K562 (cell line): ENCODE results near the gene PLEKHA5. TPM values are rescaled to one million over a fixed set of nuclear protein-coding genes. Genes with fewer than 3 reads are reported as not detected.

Experiments used
- ATAC-seq: fragments of 200-7000 bp; cut with Tn5 transposase; 3 replicates; pipeline ENCODE4 v1.9.1; 2020; ENCODE audit warnings: moderate library complexity
- BruUV-seq: library from RNA; stranded (reverse); fragments of 400-500 nt; replicated peaks from 2 replicates; lab custom pipeline; 2021; lab: Mats Ljungman, UMichigan
- CTCF ChIA-PET: fragments of 300-600 bp; formaldehyde crosslinking; extraction: SDS; loops from one replicate; lab custom pipeline; 2021; ENCODE audit warnings: low intra/inter-chr PET ratio; lab: Yijun Ruan, JAX
- POLR2A ChIA-PET: fragments of 300-600, 350-650 bp; sonication (Branson Sonifier 250); formaldehyde crosslinking; extraction: SDS; loops from one replicate; lab custom pipeline; 2021; ENCODE audit warnings: antibody characterized with exemption, inconsistent platforms; lab: Yijun Ruan, JAX
- DNase-seq, 4 experiments: peaks; one replicate each; pipeline versions ENCODE4 v3.0.0 to v3.0.0-alpha.2; 2011 to 2018; ENCODE audit warnings: low spot score in 3 of 4, mixed read lengths in 3 of 4; ENCODE audit errors: extremely low read depth in 1 of 4
- FAIRE-seq: peaks from 2 replicates; lab custom pipeline; 2011; peaks lifted over from hg19 to GRCh38; lab: Jason Lieb, UNC
- H2AFZ ChIP-seq: 2 replicates; pipeline ENCODE4 v1.6.0; 2011; ENCODE audit warnings: low read depth, low read length, control low read depth, inconsistent platforms
- H3K27ac ChIP-seq: fragments of 200-600 bp; 3 replicates; pipeline ENCODE4 v1.8.0; 2011; ENCODE audit warnings: low read depth, mild to moderate bottlenecking, control low read depth, inconsistent platforms, low read length, moderate library complexity, mixed read lengths; ENCODE audit errors: extremely low read depth
- H3K27me3 ChIP-seq, 2 experiments: fragments of 300-600 bp in 1 of 2; 2 replicates in 1 of 2; 3 replicates in 1 of 2; pipeline versions ENCODE4 v1.6.0 to v1.8.0; 2011; ENCODE audit warnings: inconsistent platforms in 2 of 2, low read length in 2 of 2, mild to moderate bottlenecking in 1 of 2, mixed read lengths in 1 of 2, moderate library complexity in 1 of 2; ENCODE audit not compliant: control insufficient read depth in 2 of 2, insufficient read depth in 2 of 2
- H3K36me3 ChIP-seq: fragments of 300-600 bp; 3 replicates; pipeline ENCODE4 v1.8.0; 2011; ENCODE audit warnings: mild to moderate bottlenecking, low read length, inconsistent platforms; ENCODE audit not compliant: control insufficient read depth, insufficient read depth
- H3K4me1 ChIP-seq, 2 experiments: fragments of 200-600 bp in 1 of 2; replicated peaks in 1 of 2; 2 replicates in 1 of 2; 3 replicates in 1 of 2; pipeline versions ENCODE4 v1.5.1 to v1.8.0; 2011; ENCODE audit warnings: inconsistent platforms in 2 of 2, low read length in 2 of 2, mild to moderate bottlenecking in 1 of 2, mixed read lengths in 1 of 2, moderate library complexity in 1 of 2; ENCODE audit not compliant: control insufficient read depth in 2 of 2, insufficient read depth in 2 of 2
- H3K4me2 ChIP-seq: 2 replicates; pipeline ENCODE4 v1.6.1; 2011; ENCODE audit warnings: low read length, control low read depth, inconsistent platforms, mixed read lengths; ENCODE audit not compliant: insufficient read depth
- H3K4me3 ChIP-seq: fragments of 200-600 bp; sonication (generic), shearing (Covaris generic); 2 replicates; pipeline ENCODE4 v1.5.1; 2016; ENCODE audit warnings: control low read depth, inconsistent platforms
- H3K79me2 ChIP-seq: fragments of 200-600 bp; 3 replicates; pipeline ENCODE4 v1.8.0; 2011; ENCODE audit warnings: low read length, inconsistent platforms; ENCODE audit not compliant: control insufficient read depth, insufficient read depth
- H3K9ac ChIP-seq, 2 experiments: 2 replicates each; pipeline versions ENCODE4 v1.6.0 to v1.6.1; 2011; ENCODE audit warnings: low read depth in 2 of 2, low read length in 2 of 2, control low read depth in 1 of 2, inconsistent platforms in 1 of 2, mild to moderate bottlenecking in 1 of 2, mixed read lengths in 1 of 2; ENCODE audit not compliant: insufficient read depth in 1 of 2
- H3K9me1 ChIP-seq: one replicate; pipeline ENCODE4 v1.6.0; 2011; ENCODE audit warnings: inconsistent platforms, mild to moderate bottlenecking, low read length, moderate library complexity; ENCODE audit not compliant: control insufficient read depth, insufficient read depth
- H3K9me3 ChIP-seq: replicated peaks from 2 replicates; pipeline ENCODE4 v1.5.1; 2011; ENCODE audit warnings: low read depth, low read length, inconsistent platforms; ENCODE audit not compliant: control insufficient read depth, insufficient read depth
- H4K20me1 ChIP-seq: replicated peaks from 2 replicates; pipeline ENCODE4 v1.6.1; 2011; ENCODE audit warnings: low read length, inconsistent platforms, mixed read lengths; ENCODE audit not compliant: control insufficient read depth, insufficient read depth
- HNRNPK ChIP-seq: fragments of 200-400 bp; formaldehyde crosslinking; IDR thresholded peaks from one replicate; pipeline ENCODE4 v1.6.1; 2018; ENCODE audit warnings: mild to moderate bottlenecking, low read depth, low read length; ENCODE audit not compliant: poor library complexity, severe bottlenecking
- MTF1 ChIP-seq: fragments of 250-450 bp; sonication (Bioruptor Pico); IDR thresholded peaks from 2 replicates; pipeline ENCODE4 v1.9.0; 2021; ENCODE audit warnings: moderate library complexity, mild to moderate bottlenecking, inconsistent platforms, borderline replicate concordance
- NR2C1 ChIP-seq, 2 experiments: fragments of 450-650 bp; IDR thresholded peaks; 2 replicates each; pipeline ENCODE4 v1.6.1; 2017; ENCODE audit warnings: mild to moderate bottlenecking in 2 of 2, antibody characterized with exemption in 1 of 2, inconsistent platforms in 1 of 2, missing compliant biosample characterization in 1 of 2, missing genetic modification characterization in 1 of 2
- SIN3A ChIP-seq, 2 experiments: fragments of 150-350 bp in 1 of 2; IDR thresholded peaks; 2 replicates each; pipeline ENCODE4 v1.6.1; 2011 to 2016; ENCODE audit warnings: borderline replicate concordance in 2 of 2, low read depth in 2 of 2, low read length in 2 of 2, mild to moderate bottlenecking in 2 of 2, moderate library complexity in 2 of 2; ENCODE audit not compliant: control insufficient read depth in 1 of 2
- ZNF551 ChIP-seq: fragments of 250-450 bp; sonication (Bioruptor Pico); IDR thresholded peaks from 2 replicates; pipeline ENCODE4 v1.5.0; 2021; ENCODE audit warnings: mild to moderate bottlenecking, moderate library complexity
- ZNF699 ChIP-seq: fragments of 250-450 bp; sonication (Bioruptor Pico); IDR thresholded peaks from 2 replicates; pipeline ENCODE4 v1.8.0; 2021; ENCODE audit warnings: mild to moderate bottlenecking, moderate library complexity; ENCODE audit not compliant: insufficient replicate concordance
- WGBS: fragments of 100-300 bp; shearing (Covaris generic); methylation state at CpG from one replicate; pipeline ENCODE4 v1.1.6; 2016; ENCODE audit warnings: low coverage, mixed read lengths; ENCODE audit not compliant: insufficient coverage; ENCODE audit errors: missing lambda C conversion rate; 5-methylcytosine and 5-hydroxymethylcytosine counted together
- in situ Hi-C: fragments of 300-500 bp; cut with MboI; formaldehyde crosslinking; loops from 4 replicates; pipeline ENCODE4 v1.15.0; 2018; ENCODE audit warnings: inconsistent platforms, mixed read lengths
- intact Hi-C: fragments of 100-400 bp; cut with micrococcal nuclease; formaldehyde crosslinking; loops from 2 replicates; pipeline ENCODE4 v1.14.2; 2022
- polyA plus RNA-seq, 8 experiments: library from polyadenylated mRNA; depleted of rRNA in 4 of 8; stranded (reverse) in 5 of 8; unstranded in 3 of 8; fragments of >200 nt; fragmentation: Nextera tagmentation in 2 of 8; fragmentation: Illumina TruSeq in 1 of 8; extraction: Ambion mirVana in 2 of 8; extraction: Trizol in 1 of 8; gene quantifications; 2 replicates each; pipeline versions ENCODE4 v1.2.1 to v1.2.3, GENCODE V29; 2011 to 2014; ENCODE audit warnings: inconsistent platforms in 1 of 8, missing spikeins in 1 of 8
- total RNA-seq, 7 experiments: library from RNA; depleted of rRNA in 6 of 7; stranded (reverse); fragments of >200 nt in 6 of 7; fragmentation: Illumina TruSeq in 2 of 7; extraction: Trizol in 2 of 7; gene quantifications; 2 replicates each; pipeline versions ENCODE4 v1.2.1 to v1.2.3, GENCODE V29; 2011 to 2021; ENCODE audit warnings: low replicate concordance in 1 of 7
- TF ChIP-seq, protein P1 (sequence below): fragments of 250-450 bp; sonication (Bioruptor Pico); IDR thresholded peaks from 2 replicates; pipeline ENCODE4 v1.8.0; 2021; ENCODE audit warnings: moderate library complexity, mild to moderate bottlenecking, inconsistent platforms

The PLEKHA5 gene
- total and polyA plus RNA-seq, 9 of the 15 experiments (the other 6 are each of a cell fraction or from before 2014, with no cell fraction given) = 7.2 to 26.2 (median 17.4) TPM

DNA sequence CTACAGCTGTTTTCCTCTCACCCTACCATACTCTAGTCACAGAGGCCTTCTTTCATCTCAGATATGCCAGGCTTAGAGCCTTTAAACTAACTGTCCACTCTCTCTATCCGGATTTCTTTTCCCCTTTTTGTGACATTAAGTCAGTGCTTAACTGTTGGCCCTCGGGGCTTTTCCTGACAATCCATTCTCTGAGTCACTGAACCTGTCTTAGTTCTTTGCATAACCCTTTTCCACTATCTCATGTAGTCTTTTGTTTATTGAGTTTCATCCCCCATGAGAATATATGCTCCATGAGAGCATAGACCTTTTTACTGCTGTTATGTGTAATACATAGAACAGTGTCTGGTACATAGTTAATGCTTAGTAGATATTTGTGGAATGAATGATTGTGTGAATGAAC, 68.7 kb downstream of the PLEKHA5 start:
- H3K27ac ChIP-seq = no peak overlapping the region
- no peaks in the 10 kb centered on the region for H3K9me3 ChIP-seq
- TF ChIP-seq SIN3A (IDR thresholded peaks at IDR 0.05; ENCODE audit: borderline replicate concordance in 2 of 2, control insufficient read depth in 1 of 2, low read depth in 2 of 2, low read length in 2 of 2) (no peak), HNRNPK (no peak), ZNF551 (CRISPR knock-in tag) (no peak), NR2C1 (IDR thresholded peaks at IDR 0.05) (no peak), NR2C1 (tag; IDR thresholded peaks at IDR 0.05) (no peak), MTF1 (no peak), ZNF699 (no peak)
- TF ChIP-seq, protein P1, sequence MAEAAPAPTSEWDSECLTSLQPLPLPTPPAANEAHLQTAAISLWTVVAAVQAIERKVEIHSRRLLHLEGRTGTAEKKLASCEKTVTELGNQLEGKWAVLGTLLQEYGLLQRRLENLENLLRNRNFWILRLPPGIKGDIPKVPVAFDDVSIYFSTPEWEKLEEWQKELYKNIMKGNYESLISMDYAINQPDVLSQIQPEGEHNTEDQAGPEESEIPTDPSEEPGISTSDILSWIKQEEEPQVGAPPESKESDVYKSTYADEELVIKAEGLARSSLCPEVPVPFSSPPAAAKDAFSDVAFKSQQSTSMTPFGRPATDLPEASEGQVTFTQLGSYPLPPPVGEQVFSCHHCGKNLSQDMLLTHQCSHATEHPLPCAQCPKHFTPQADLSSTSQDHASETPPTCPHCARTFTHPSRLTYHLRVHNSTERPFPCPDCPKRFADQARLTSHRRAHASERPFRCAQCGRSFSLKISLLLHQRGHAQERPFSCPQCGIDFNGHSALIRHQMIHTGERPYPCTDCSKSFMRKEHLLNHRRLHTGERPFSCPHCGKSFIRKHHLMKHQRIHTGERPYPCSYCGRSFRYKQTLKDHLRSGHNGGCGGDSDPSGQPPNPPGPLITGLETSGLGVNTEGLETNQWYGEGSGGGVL (CRISPR knock-in tag) = no peak
- no peak overlapping the region for H3K4me2 ChIP-seq
- H3K79me2 ChIP-seq = no peaks in the 10 kb centered on the region
- H4K20me1 ChIP-seq = no peaks in the 10 kb centered on the region
- in situ Hi-C loops = no loop called here
- no peaks in the 10 kb centered on the region for H3K27me3 ChIP-seq
- DNase-seq = no peak
- no peak for ATAC-seq
- no peak overlapping the region for H2AFZ ChIP-seq
- H3K4me1 ChIP-seq = no peaks in the 10 kb centered on the region
- intact Hi-C loops = no loop called here
- no peak for FAIRE-seq
- CTCF ChIA-PET = no interaction called here
- no TSS peak for BruUV-seq
- no peaks in the 10 kb centered on the region for H3K9me1 ChIP-seq
- 44% methylated on average over 2 of the region's 2 CpGs for WGBS
- no peaks in the 10 kb centered on the region; the same call in 2 of the 3 replicates for H3K36me3 ChIP-seq
- no peak overlapping the region for H3K4me3 ChIP-seq
- POLR2A ChIA-PET = no interaction called here
- no peak overlapping the region for H3K9ac ChIP-seq
